Tibial artery (tissue), 4 donors: ENCODE measurements around the gene VILL.

Source experiments
- DNase-seq, 2 donors: peaks; one replicate each; pipeline ENCODE4 v3.0.0-alpha.2; 2019
- H3K27ac ChIP-seq, 2 donors: fragments of 200-600 bp; sonication (generic) in 1 of 2; 1 replicate in 1 of 2; 2 replicates in 1 of 2; pipeline ENCODE4 v1.5.1; 2018 to 2019; ENCODE audit warnings: mild to moderate bottlenecking in 1 of 2
- H3K27me3 ChIP-seq, 2 donors: fragments of 200-600 bp; sonication (generic) in 1 of 2; one replicate each; pipeline versions ENCODE4 v1.5.1 to v1.6.0; 2016 to 2019
- H3K36me3 ChIP-seq, 3 donors: fragments of 200-600 bp; sonication (generic) in 2 of 3; one replicate each; pipeline ENCODE4 v1.5.1; 2016 to 2019; ENCODE audit warnings: mild to moderate bottlenecking in 2 of 3
- H3K4me1 ChIP-seq, 4 donors: fragments of 200-600 bp; sonication (generic) in 2 of 4; 1 replicate in 3 of 4; 2 replicates in 1 of 4; pipeline ENCODE4 v1.5.1; 2016 to 2019
- H3K4me3 ChIP-seq, 2 donors: fragments of 200-600 bp; sonication (generic) in 1 of 2; 1 replicate in 1 of 2; 2 replicates in 1 of 2; pipeline ENCODE4 v1.5.1; 2018 to 2019; ENCODE audit warnings: mild to moderate bottlenecking in 2 of 2
- H3K9me3 ChIP-seq, 3 donors: fragments of 200-600 bp; sonication (generic) in 1 of 3; one replicate each; pipeline ENCODE4 v1.5.1; 2016 to 2019
- intact Hi-C: fragments of 100-400 bp; cut with DNase I; formaldehyde crosslinking; loops from one replicate; pipeline ENCODE4 v1.15.0; 2023; ENCODE audit warnings: low total_unique reads
- TF ChIP-seq, protein P1 (sequence below), 2 experiments: fragments of 200-600 bp in 1 of 2; fragments of 450-650 bp in 1 of 2; IDR thresholded peaks; one replicate each; pipeline ENCODE4 v1.5.1; 2017 to 2019; ENCODE audit warnings: antibody characterized with exemption in 2 of 2, mild to moderate bottlenecking in 1 of 2, moderate library complexity in 1 of 2

VILL gene

GRCh38 chr3:37952564-37952963 is 38.0 kb upstream of the VILL start:
- no peak overlapping the region for H3K4me3 ChIP-seq
- H3K4me1 ChIP-seq, result peaks cover 0 to 61% (median 31%) of the 10 kb centered on the region in 4 donors
- peak overlapping the region; percentile 73 to 75 for H3K27ac ChIP-seq
- no peak for DNase-seq
- intact Hi-C loops, result no loop called here
- no peaks in the 10 kb centered on the region for H3K27me3 ChIP-seq
- H3K36me3 ChIP-seq, result peaks cover 0 to 12% (median 8%) of the 10 kb centered on the region in 3 donors
- H3K9me3 ChIP-seq, result no peaks in the 10 kb centered on the region
- TF ChIP-seq, protein P1, sequence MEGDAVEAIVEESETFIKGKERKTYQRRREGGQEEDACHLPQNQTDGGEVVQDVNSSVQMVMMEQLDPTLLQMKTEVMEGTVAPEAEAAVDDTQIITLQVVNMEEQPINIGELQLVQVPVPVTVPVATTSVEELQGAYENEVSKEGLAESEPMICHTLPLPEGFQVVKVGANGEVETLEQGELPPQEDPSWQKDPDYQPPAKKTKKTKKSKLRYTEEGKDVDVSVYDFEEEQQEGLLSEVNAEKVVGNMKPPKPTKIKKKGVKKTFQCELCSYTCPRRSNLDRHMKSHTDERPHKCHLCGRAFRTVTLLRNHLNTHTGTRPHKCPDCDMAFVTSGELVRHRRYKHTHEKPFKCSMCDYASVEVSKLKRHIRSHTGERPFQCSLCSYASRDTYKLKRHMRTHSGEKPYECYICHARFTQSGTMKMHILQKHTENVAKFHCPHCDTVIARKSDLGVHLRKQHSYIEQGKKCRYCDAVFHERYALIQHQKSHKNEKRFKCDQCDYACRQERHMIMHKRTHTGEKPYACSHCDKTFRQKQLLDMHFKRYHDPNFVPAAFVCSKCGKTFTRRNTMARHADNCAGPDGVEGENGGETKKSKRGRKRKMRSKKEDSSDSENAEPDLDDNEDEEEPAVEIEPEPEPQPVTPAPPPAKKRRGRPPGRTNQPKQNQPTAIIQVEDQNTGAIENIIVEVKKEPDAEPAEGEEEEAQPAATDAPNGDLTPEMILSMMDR (IDR thresholded peaks at IDR 0.05), result no peak

GRCh38 chr3:37953226-37953625 is 37.4 kb upstream of the VILL start:
- Histone ChIP-seq H3K27ac (peak overlapping the region in 1 of 2 donors; percentile 1), H3K4me3 (no peak overlapping the region), H3K36me3 (peaks cover 0 to 12% (median 8%) of the 10 kb centered on the region in 3 donors), H3K9me3 (no peaks in the 10 kb centered on the region), H3K4me1 (peaks cover 0 to 63% (median 33%) of the 10 kb centered on the region in 4 donors), H3K27me3 (no peaks in the 10 kb centered on the region)
- no peak for DNase-seq
- TF ChIP-seq, protein P1 (IDR thresholded peaks at IDR 0.05), result no peak
- intact Hi-C loops, result no loop called here

GRCh38 chr3:37953707-37954394 is 36.7 kb upstream of the VILL start:
- no peak overlapping the region for H3K4me3 ChIP-seq
- peak overlapping the region; percentile 1 to 9 for H3K27ac ChIP-seq
- peaks cover 0 to 63% (median 33%) of the 10 kb centered on the region in 4 donors for H3K4me1 ChIP-seq
- TF ChIP-seq, protein P1 (IDR thresholded peaks at IDR 0.05), result no peak
- intact Hi-C loops, result no loop called here
- H3K27me3 ChIP-seq, result no peaks in the 10 kb centered on the region
- no peaks in the 10 kb centered on the region for H3K9me3 ChIP-seq
- no peak for DNase-seq
- H3K36me3 ChIP-seq, result peaks cover 0 to 12% (median 8%) of the 10 kb centered on the region in 3 donors

DNA sequence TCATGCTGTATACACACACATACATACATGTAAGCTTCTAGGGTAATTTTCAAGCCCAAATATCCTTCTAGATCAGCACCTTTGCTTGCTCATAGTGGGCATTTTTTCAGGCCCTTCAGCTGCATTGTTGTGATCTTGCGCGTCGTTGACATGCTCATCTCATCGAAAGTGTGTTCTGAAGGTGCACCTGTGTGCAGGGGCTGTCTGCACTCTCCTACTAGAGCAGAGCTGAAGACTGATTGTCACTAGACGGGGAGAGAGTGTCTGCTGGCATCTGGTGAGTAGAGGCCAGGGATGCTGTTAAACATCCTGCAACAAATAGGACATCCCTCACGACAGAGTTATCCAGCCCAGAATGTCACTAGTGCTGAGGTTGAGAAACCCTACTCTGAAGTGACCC is 35.7 kb upstream of the VILL start:
- H3K9me3 ChIP-seq, result no peaks in the 10 kb centered on the region
- H3K27ac ChIP-seq, result no peak overlapping the region
- peaks cover 0 to 54% (median 26%) of the 10 kb centered on the region in 4 donors for H3K4me1 ChIP-seq
- H3K4me3 ChIP-seq, result no peak overlapping the region
- peaks cover 0 to 12% (median 8%) of the 10 kb centered on the region in 3 donors for H3K36me3 ChIP-seq
- TF ChIP-seq, protein P1 (IDR thresholded peaks at IDR 0.05), result no peak
- H3K27me3 ChIP-seq, result no peaks in the 10 kb centered on the region
- intact Hi-C loops, result no loop called here
- no peak for DNase-seq

DNA sequence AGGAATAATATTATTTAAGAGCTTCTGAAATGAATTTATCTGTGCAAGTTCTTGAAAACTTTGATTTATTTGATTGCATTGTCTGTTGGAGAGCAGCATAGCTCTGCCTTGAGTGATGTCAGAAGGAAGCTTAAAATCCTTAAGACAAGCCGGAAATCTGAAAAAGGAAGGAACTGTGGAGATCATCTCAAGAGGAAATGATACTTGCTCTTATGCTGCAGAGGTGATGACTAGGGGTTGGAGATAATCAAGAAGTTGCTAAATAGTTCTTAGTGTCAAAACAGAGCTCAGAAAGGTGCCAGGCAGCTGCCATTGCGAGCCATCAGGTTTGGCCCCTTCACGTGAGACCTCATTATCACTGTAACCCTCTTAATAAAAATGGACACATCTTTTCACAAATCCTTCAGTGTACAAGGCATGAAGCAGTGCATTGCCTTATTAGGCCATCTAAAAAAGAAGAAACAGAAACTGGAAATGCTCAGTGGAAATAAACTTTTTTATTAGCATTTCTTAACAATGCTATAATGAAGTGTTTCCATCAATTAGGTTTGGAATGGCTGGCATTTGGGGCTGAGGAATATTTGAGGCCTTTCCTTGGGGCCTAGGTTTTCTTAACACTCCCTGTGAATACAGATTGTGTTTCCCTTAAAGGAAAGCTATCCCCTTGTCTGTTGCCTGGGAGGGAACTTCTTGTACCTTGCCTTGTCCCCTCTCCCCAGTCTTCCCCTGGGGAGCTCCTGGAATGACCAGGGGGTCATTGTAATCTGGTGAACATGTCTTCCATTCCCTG is 34.5 kb upstream of the VILL start:
- Histone ChIP-seq H3K27ac (peak overlapping the region; percentile 76 to 77), H3K27me3 (no peaks in the 10 kb centered on the region), H3K36me3 (peaks cover 0 to 12% (median 8%) of the 10 kb centered on the region in 3 donors), H3K4me1 (peaks cover 0 to 42% (median 19%) of the 10 kb centered on the region in 4 donors), H3K9me3 (no peaks in the 10 kb centered on the region), H3K4me3 (no peak overlapping the region)
- intact Hi-C loops, result no loop called here
- TF ChIP-seq, protein P1 (IDR thresholded peaks at IDR 0.05), result no peak
- DNase-seq, result no peak
